NCI-H82 (cell line): ENCODE results near the gene EEF1AKMT1.
"Not testable (repeated sequence)": the region's sequence is repeated elsewhere in the genome, so short reads cannot be mapped to it uniquely, and the experiment has no call there.

ENCODE experiments used
- DNase-seq: peaks from one replicate; lab custom pipeline; 2025; lab: John Stamatoyannopoulos, UW

The EEF1AKMT1 gene

DNA sequence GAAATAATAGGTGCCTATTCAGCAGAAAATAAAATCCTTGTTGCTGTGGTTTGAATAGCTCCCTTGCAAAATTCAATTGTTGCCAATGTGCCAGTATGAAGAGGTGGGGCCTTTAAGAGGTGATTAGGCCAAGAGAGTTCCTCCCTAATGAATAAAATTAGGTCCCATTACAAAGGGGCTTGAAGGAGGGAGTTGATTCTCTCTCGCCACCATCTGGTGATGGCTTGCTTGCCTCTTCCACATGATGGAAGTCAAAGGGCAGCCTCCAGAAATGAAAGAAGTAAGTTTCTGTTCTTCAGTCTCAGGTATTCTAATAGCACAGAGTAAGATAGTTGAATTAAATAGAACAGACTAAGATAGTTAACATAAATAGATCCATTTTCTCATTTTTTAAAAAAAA is 3.0 kb upstream of the EEF1AKMT1 start:
- DNase-seq: peak; percentile 60

DNA sequence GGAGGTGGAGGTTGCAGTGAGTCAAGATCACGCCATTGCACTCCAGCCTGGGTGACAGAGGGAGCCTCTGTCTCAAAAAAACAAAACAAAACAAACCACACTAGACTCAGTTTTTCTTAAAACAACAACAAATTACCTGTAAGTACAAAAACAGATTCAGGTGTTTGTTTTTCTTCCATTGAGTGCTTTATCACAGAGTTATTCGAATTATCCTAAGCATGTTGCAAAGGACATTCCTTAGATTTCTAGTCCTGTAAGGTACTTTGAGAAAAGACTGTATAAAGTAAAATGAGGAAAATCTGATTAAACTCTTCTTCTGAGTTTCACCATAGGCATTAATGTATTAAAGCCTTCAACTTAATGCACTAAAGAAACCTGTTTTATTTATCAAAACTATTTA is 2.2 kb upstream of the EEF1AKMT1 start:
- DNase-seq: no peak

DNA sequence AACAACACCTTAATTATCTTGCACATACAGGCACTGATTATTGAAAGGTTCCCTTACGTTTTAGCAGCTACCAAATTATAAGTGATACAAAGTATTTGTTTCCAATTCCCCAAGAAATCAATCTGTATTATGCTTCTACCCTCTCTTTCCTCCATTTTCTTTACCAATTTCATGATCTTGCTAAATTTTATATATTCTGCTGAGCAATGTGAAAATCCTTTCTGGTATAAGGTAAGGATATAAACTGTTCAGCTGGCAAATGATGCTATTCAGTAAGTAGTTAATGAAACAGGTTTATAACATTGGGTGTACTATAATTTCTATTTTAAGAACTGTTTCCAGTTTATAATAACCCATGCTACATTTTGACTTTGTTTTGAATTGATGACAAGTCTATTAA is 985 bp upstream of the EEF1AKMT1 start:
- DNase-seq: no peak

DNA sequence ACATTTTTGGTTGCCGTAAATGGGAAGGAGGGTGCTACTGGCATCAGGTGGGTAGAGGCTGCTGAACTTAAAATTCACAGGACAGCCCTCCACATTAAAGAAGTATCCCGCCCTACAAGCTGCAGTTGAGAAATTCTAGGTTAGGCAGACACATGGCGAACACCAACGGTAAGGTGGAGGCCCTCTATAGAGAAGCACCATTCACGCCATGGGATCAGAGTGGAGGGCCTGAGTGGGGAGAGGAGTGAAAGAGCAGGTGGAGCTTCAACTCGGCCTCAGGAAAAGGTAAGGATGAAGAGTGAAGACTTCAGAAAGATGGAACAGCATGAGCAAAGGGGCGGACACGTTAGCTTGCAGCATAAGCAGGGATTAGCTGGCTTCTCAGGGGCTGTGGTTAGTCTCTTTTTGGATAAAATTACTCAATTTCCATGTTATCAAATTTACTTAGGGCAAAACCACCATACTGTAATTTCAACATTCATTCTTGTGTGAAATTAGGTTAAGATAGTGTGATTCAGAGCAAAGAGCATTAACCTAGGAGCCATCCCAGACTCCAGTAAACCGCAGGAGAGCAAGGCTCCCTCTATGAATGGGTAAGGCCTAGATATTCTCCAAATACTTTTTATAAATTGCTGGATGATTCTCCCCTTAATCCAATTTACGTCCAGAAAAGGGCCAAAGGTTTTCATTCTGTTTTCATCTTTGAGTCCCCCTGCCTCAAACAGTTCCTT is 1.2 kb downstream of the EEF1AKMT1 start:
- DNase-seq: peak; percentile 62

DNA sequence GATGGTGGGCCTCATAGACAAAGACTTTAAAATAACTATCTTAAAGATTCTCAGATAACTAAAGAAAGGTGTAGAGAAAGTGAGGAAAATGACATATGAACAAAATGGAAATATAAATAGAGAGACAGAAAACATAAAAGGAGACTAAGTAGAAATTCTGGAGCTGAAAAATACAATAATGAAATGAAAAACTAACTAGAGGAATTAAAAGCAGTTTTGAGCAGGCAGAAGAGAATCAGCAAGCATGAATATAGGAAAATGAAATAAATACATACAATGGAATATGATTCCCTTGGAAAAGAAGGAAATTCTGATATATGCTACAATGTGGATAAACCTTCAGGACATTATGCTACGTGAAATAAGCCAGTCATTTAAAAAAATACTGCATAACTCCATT is 3.9 kb downstream of the EEF1AKMT1 start:
- DNase-seq: no peak

DNA sequence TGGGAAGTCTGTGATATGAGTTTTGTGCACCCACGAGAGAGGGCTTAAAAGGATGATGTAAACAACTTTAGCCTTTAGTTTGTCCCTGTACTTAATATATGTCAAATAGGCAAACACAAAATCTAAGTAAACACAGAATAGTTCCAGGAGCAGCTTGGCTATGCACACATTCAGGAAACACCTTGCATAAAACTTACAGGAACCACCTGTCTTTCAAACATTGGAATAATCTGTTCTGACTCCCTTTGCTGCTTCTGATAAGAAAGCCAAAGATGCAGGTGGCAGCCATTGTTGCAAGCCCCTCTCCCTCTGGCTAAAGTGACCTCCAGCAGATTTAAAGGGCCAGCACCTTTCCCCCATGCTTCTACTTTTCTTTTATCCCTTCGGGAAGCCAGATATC is 4.7 kb downstream of the EEF1AKMT1 start:
- no peak for DNase-seq

DNA sequence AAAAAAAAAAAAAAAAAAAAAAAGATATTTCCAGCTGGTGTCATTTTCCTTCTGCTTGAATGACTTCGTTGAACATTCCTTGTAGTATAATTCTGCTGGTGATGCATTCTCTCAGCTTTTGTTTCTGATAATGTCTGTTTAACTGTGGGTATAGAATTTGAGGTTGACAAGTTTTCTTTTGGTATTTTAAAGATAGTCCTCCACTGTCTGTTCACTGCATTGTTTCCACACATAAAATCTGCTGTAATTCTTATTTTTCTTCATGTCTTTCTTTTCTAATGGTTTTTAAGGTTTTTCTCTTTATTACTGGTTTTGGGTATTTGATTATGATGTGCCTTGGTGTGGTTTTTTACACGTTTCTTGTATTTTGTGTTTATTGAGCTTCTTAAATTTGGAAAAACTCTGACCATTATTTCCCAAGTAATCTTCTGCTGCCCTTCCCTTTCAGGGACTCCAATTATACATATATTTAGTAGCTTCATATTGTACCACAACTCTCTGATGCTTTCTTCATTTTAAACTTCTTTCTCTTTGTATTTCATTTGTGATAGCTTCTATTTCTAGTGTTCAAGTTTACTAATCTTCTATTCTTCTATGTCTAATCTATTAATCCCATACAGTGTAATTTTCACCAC is 6.3 kb downstream of the EEF1AKMT1 start:
- no peak for DNase-seq

DNA sequence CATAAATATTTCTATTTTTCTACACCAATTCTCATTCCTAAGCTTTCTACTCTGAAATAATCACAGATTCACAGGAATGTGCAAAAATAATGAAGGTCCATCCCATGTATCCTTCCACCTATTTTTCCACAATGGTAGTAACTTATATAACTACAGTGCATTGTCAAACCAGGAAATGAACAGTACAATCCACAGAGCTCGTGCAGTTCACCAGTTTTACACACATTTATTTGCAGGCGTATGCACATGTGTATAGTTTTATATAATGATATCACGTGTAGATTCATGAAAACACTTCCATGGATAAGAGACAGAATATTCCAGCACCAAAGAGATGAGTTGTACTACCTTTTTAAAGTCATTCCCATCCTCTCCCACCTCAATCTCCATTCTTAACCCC is 12.9 kb downstream of the EEF1AKMT1 start:
- DNase-seq: no peak

DNA sequence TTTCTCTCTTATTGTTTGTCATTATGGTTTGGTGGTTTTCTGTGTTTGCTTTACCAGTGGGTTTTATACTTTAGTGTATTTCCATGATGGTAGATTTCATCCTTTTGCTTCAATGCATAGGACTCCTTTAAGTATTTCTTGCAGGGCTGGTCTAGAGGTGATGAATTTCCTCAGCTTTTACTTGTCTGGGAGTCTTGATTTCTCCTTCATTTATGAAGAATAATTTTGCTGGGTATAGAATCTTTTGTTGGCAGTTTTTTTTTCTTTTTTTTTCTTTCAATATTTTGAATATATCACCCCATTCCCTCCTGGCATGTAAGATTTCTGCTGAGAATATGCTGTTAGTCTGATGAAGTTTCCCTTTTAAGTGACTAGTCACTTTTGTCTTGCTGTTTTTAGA is 19.8 kb downstream of the EEF1AKMT1 start:
- DNase-seq: no peak

DNA sequence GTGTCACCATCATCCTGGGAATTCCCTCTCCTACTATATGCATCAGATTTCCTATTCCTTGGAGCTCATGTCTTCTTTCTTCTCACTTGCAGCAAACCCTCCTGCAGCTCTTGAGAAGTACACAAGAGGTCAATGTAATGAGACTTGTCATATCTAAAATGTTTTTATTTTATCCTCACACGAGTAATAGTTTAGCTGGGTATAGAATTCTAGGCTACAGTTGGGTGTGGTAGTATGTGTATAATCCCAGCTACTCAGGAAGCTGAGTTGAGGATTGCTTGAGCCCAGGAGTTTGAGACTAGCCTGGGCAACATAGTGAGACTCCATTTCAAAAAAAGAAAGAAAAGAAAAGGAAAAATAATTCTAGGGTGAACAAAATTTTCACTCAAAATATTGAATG is 24.4 kb downstream of the EEF1AKMT1 start:
- no peak for DNase-seq

DNA sequence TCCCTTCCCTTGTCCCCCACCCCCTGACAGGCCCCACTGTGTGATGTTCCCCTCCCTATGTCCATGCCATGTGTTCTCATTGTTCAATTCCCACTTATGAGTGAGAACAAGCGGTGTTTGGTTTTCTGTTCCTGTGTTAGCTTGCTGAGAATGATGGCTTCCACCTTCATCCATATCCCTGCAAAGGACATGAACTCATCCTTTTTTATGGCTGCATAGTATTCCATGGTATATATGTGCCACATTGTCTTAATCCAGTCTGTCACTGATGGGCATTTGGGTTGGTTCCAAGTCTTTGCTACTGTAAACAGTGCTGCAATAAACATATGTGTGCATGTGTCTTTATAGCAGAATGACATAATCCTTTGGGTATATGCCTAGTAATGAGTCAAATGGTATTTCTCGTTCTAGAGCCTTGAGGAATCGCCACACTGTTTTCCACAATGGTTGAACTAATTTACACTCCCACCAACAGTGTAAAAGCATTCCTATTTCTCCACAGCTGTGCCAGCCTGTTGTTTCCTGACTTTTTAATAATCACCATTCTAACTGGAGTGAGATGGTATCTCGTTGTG is 29.8 kb downstream of the EEF1AKMT1 start:
- not testable (repeated sequence) for DNase-seq

DNA sequence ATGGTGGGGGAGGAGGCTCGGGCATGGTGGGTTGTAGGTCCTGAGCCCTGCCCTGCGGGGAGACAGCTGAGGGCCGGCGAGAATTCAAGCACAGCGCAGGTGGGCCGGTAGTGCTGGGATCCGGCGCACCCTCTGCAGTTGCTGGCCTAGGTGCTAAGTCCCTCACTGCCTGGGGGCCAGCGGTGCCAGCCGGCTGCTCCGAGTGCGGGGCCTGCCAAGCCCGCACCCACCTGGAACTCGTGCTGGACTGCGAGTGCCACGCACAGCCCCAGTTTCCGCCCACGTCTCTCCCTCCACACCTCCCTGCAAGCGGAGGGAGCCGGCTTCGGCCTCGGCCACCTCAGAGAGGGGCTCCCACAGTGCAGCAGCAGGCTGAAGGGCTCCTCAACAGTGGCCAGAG is 33.7 kb downstream of the EEF1AKMT1 start:
- no peak for DNase-seq

DNA sequence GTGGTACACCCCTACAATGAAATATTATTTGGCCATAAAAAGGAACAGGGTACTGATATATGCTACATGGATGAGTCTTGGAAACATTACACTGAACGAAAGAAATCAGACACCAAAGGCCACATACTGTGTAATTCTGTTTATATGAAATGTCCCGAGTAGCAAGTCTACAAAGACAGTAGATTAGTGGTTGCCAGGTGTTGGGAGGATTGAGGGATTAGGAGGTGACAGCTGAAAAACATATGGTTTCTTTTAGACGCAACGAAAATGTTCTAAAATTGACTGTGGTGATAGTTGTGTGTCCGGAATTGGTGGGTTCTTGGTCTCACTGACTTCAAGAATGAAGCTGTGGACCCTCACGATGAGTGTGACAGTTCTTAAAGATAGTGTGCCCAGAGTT is 35.1 kb downstream of the EEF1AKMT1 start:
- peak; percentile 94 for DNase-seq

DNA sequence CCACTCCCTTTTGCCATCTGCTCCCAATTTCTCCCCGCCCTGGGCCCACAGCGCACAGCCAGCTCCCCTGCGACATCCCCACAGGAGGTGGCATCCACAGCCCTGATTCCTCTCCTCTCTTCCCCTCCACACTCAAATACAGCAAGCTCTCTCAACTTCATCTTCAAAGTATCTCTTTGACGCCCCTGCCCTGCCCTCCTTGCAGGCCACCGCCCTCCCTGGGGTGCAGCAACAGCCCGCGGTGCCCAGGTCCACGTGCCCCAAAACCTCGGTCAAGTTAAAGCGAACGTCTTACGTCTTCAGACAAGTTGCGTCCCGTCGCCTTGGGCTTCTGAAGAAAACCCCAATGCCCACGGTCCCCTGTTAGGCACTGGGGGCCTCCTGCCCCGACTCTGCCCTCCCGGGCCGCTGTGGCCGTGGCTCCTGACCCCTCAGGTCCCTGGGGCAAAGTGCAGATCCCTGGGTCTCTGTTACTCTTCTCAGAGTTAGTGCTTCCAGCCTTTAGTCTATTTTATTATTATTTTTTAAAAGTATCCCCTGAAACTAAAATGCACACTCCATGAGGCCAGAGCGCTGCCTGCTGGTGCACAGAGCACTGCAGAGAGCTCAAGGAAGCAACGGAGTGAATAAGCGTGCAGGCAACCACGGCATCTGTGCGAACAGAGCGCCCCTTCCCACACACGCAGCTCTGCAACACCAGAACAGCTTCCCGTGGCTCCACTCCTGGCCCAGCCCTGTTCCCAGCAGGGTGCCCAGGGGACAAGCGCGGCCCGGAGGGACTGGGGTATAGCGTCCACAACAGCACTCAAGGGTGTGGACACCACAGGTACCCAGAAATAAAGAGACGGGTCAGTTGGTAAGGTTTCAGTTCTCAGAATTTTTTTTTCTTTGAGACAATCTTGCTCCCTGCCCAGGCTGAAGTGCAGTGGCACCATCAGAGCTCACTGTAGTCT is 43.9 kb downstream of the EEF1AKMT1 start:
- DNase-seq: no peak

DNA sequence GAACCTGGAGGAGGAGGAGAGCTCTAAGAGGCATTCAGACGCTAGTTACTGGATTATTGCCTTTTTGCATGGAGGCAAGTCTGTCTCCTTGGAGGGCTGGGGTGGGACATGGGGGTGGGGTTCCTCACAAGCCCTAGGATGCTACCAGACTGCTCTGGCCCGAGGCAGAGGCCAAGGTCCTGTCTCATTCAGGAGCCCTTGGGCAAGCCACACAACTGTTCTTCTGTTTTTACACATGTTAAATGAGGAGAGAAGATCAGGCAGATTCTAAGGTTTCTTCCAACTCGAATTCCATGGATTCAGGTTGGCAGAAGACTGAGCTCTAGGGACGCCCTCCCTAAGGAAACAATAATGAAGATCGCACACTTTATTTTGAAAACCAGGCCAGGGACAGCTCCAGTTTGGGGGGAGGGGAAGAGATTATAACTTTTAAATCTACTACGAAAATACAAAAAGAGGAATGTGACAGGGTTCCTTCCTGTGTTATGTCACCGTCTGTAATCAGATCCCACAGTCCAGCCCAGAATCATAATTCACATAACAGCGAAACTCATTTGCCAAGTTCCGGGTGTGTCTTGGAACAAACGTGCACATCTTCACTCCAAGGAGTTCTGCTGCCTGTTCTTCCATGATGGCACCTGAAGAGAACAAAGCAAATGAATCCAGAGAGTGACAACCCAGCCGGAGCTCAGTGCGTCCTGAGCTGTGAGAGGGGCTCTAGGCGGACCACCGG is 45.0 kb downstream of the EEF1AKMT1 start:
- DNase-seq: no peak

DNA sequence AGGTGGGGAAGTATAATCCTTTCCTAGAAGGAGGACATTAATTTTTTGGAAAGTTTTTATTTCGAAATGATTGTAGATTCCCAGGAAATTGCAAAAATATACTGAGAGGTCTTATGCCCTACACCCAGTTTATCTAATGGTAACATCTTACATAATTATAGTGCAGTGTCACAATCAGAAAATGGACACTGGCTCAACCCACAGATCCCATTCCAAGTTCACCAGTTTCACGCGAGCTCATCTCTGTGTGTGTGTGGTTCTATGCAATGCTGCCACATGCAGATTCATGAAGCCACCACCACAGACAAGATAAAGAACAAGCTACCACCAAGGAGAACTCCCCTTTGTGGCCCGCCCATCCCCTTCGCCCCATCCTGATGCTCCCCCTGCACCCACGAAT is 45.9 kb downstream of the EEF1AKMT1 start:
- DNase-seq: no peak

DNA sequence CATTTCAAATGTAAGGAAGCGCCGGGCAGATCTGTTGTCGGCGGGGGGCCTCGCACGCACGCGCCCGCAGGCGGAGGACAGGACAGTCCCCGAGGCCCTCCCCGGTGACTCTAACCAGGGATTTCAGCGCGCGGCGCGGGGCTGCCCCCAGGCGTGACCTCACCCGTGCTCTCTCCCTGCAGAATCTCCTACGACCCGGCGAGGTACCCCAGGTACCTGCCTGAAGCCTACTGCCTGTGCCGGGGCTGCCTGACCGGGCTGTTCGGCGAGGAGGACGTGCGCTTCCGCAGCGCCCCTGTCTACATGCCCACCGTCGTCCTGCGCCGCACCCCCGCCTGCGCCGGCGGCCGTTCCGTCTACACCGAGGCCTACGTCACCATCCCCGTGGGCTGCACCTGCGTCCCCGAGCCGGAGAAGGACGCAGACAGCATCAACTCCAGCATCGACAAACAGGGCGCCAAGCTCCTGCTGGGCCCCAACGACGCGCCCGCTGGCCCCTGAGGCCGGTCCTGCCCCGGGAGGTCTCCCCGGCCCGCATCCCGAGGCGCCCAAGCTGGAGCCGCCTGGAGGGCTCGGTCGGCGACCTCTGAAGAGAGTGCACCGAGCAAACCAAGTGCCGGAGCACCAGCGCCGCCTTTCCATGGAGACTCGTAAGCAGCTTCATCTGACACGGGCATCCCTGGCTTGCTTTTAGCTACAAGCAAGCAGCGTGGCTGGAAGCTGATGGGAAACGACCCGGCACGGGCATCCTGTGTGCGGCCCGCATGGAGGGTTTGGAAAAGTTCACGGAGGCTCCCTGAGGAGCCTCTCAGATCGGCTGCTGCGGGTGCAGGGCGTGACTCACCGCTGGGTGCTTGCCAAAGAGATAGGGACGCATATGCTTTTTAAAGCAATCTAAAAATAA is 52.1 kb downstream of the EEF1AKMT1 start:
- DNase-seq: no peak

DNA sequence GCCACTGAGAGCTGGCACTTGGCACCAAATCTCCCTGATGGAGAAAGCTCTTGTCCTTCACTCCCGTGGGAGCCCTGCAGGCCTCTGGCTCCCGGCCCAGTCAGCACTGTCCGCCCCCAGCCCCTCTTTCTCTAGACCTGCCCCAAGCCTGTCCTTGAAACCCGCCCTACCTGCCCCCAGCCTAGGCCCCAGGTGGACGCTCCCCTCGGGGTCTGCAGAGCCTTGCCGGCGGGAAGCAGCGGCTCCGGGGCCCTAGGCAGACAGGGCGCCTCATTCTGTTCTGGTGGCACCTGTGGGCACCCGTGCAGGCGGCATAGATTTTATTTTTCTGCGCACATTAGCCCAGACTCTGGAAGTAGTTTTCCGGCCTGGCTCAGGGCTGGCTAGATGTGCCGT is 52.7 kb downstream of the EEF1AKMT1 start:
- DNase-seq: no peak

DNA sequence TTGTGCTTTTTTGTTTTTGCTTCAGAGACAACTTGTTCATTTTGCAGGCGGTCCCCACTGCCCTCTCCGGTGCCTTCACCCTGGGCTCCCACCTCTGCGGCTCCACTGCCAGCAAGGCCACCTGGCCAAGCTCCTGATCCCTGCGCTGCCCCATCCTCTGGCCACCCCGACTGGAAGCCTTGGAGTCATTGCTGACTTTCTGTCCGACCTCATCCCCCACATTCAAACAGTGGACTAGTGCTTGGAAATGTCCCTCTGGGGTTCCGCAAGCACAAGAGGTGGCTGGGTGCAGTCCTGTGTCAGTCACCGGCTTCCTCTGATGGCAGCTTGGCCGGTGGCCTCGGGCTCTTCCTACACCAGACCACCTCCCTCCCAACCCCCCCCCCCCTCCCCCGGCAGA is 53.3 kb downstream of the EEF1AKMT1 start:
- DNase-seq: no peak

DNA sequence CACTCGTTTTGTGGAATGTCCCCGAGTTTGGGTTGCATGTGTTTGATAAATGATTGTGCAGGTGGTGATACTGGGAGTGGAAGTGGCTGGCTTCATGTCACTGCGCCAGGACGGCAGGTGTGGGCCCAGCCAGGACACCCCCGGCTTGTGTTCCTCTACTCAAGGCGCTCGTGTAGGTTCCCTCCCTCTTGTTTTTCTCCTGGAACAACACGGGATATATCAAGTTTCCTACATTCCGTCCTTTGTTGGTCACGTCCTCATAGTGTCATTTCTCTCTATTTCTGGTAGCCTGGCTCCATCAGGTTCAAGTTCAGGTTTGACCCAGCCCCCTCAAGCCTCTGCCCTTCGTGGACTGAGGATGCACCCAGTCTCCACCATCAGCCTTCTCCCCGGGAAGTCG is 54.0 kb downstream of the EEF1AKMT1 start:
- no peak for DNase-seq
